ENCODE measurements around the gene NLGN1.

The NLGN1 gene

GRCh38 chr3:173618148-173618547 is 220.6 kb downstream of the NLGN1 start:
- no peak overlapping the region for H3K27ac ChIP-seq
- no peak for TF ChIP-seq CTCF (IDR thresholded peaks at IDR 0.05)
- no peak for TF ChIP-seq ZFX (IDR thresholded peaks at IDR 0.05; ENCODE audit: borderline replicate concordance)

- TF ChIP-seq ZFX (IDR thresholded peaks at IDR 0.05; ENCODE audit: borderline replicate concordance) (no peak), CTCF (IDR thresholded peaks at IDR 0.05) (no peak)
- H3K27ac ChIP-seq: no peak overlapping the region
These were observed 221.2 kb downstream of the NLGN1 start for GRCh38 chr3:173618703-173619102.

GRCh38 chr3:173622166-173622565 is 224.6 kb downstream of the NLGN1 start:
- no peak for TF ChIP-seq CTCF (IDR thresholded peaks at IDR 0.05)
- no peak for TF ChIP-seq ZFX (IDR thresholded peaks at IDR 0.05; ENCODE audit: borderline replicate concordance)
- no peak overlapping the region for H3K27ac ChIP-seq

GRCh38 chr3:173624086-173624485 is 226.5 kb downstream of the NLGN1 start:
- no peak overlapping the region for H3K27ac ChIP-seq
- TF ChIP-seq ZFX (IDR thresholded peaks at IDR 0.05; ENCODE audit: borderline replicate concordance) (no peak), CTCF (IDR thresholded peaks at IDR 0.05) (no peak)

GRCh38 chr3:173630849-173631248 is 233.3 kb downstream of the NLGN1 start:
- TF ChIP-seq ZFX (IDR thresholded peaks at IDR 0.05; ENCODE audit: borderline replicate concordance) (no peak), CTCF (IDR thresholded peaks at IDR 0.05) (no peak)

GRCh38 chr3:173632945-173633344 is 235.4 kb downstream of the NLGN1 start:
- no peak for TF ChIP-seq ZFX (IDR thresholded peaks at IDR 0.05; ENCODE audit: borderline replicate concordance)
- TF ChIP-seq CTCF (IDR thresholded peaks at IDR 0.05): no peak
- no peak overlapping the region for H3K27ac ChIP-seq

More at GRCh38 chr3:173630849-173631248, 233.3 kb downstream of the NLGN1 start:
- no peak overlapping the region for H3K27ac ChIP-seq

GRCh38 chr3:173635826-173636225 is 238.3 kb downstream of the NLGN1 start:
- TF ChIP-seq ZFX (IDR thresholded peaks at IDR 0.05; ENCODE audit: borderline replicate concordance) (no peak), CTCF (IDR thresholded peaks at IDR 0.05) (no peak)
- H3K27ac ChIP-seq: no peak overlapping the region
